GM12878 (cell line): ENCODE measurements around the gene IER2. TPM values are rescaled to one million over a fixed set of nuclear protein-coding genes. Genes with fewer than 3 reads are reported as not detected.

Experiments used
- BCLAF1 ChIP-seq: fragments of 450-650 bp; IDR thresholded peaks from 2 replicates; pipeline ENCODE4 v1.6.1; 2017; ENCODE audit warnings: antibody characterized with exemption, mild to moderate bottlenecking, moderate library complexity
- CBX3 ChIP-seq: fragments of 200-600 bp; sonication (generic); IDR thresholded peaks from 2 replicates; pipeline ENCODE4 v1.6.1; 2016; ENCODE audit warnings: low read depth, borderline replicate concordance
- CHD4 ChIP-seq: fragments of 200-600 bp; sonication (generic); IDR thresholded peaks from 2 replicates; pipeline ENCODE4 v1.6.1; 2016; ENCODE audit warnings: mild to moderate bottlenecking
- CREB1 ChIP-seq: IDR thresholded peaks from 2 replicates; pipeline ENCODE4 v1.6.1; 2012; ENCODE audit warnings: low read depth, mild to moderate bottlenecking, inconsistent platforms
- E4F1 ChIP-seq: fragments of 450-650 bp; IDR thresholded peaks from 2 replicates; pipeline ENCODE4 v1.6.1; 2018; ENCODE audit warnings: borderline replicate concordance, mild to moderate bottlenecking; ENCODE audit not compliant: partially characterized antibody
- IKZF1 ChIP-seq: fragments of 450-650 bp; conservative IDR thresholded peaks from 2 replicates; pipeline ENCODE4 v1.6.1; 2017; ENCODE audit warnings: antibody characterized with exemption, mild to moderate bottlenecking
- PBX3 ChIP-seq: IDR thresholded peaks from 2 replicates; pipeline ENCODE4 v1.6.1; 2011; ENCODE audit warnings: mild to moderate bottlenecking, low read depth, low read length, moderate library complexity; ENCODE audit not compliant: insufficient replicate concordance
- SPI1 ChIP-seq: IDR thresholded peaks from 2 replicates; pipeline ENCODE4 v1.6.1; 2011; ENCODE audit warnings: low read depth, mild to moderate bottlenecking, low read length, moderate library complexity, borderline replicate concordance; ENCODE audit not compliant: insufficient read depth
- SUPT20H ChIP-seq: IDR thresholded peaks from 2 replicates; pipeline ENCODE4 v1.6.1; 2011; ENCODE audit warnings: low read depth, mild to moderate bottlenecking, low read length, moderate library complexity, borderline replicate concordance; ENCODE audit not compliant: control insufficient read depth
- TBL1XR1 ChIP-seq: IDR thresholded peaks from 2 replicates; pipeline ENCODE4 v1.6.1; 2012; ENCODE audit warnings: low read depth, low read length, improper control_type of control experiment
- ZNF207 ChIP-seq: fragments of 450-650 bp; IDR thresholded peaks from 2 replicates; pipeline ENCODE4 v1.6.1; 2014; ENCODE audit warnings: antibody characterized with exemption, mild to moderate bottlenecking, borderline replicate concordance
- polyA plus RNA-seq, 11 experiments: library from polyadenylated mRNA; depleted of rRNA in 4 of 11; unstranded in 6 of 11; stranded (reverse) in 5 of 11; fragments of >200 nt; fragmentation: Nextera tagmentation in 4 of 11; fragmentation: Illumina TruSeq in 1 of 11; extraction: Ambion mirVana in 4 of 11; extraction: Trizol in 1 of 11; gene quantifications; 1 replicate in 1 of 11; 2 replicates in 10 of 11; pipeline versions ENCODE4 v1.2.1 to v1.2.3, GENCODE V29; 2011 to 2016; ENCODE audit warnings: inconsistent platforms in 2 of 11, missing spikeins in 2 of 11, low read depth in 1 of 11
- total RNA-seq, 4 experiments: library from RNA; depleted of rRNA in 3 of 4; stranded (reverse); fragments of >200 nt in 3 of 4; fragmentation: Illumina TruSeq in 1 of 4; extraction: Trizol in 1 of 4; gene quantifications; 2 replicates each; pipeline versions ENCODE4 v1.2.1 to v1.2.3, GENCODE V29; 2013 to 2021
- TF ChIP-seq, protein P1 (sequence below): IDR thresholded peaks from 2 replicates; pipeline ENCODE4 v1.6.1; 2012; ENCODE audit warnings: low read depth, low read length, improper control_type of control experiment
- TF ChIP-seq, protein P2 (sequence below): fragments of 450-650 bp; formaldehyde crosslinking; IDR thresholded peaks from 2 replicates; pipeline ENCODE4 v1.5.0; 2022; ENCODE audit warnings: mild to moderate bottlenecking, missing genetic modification characterization
- TF ChIP-seq, protein P3 (sequence below): fragments of 450-650 bp; IDR thresholded peaks from 2 replicates; pipeline ENCODE4 v1.6.1; 2017; ENCODE audit warnings: mild to moderate bottlenecking

IER2 gene
- total and polyA plus RNA-seq, 10 of the 15 experiments (the other 5 are each of a cell fraction or from before 2014, with no cell fraction given), result 2.8 to 94.5 (median 24.9) TPM

- TF ChIP-seq E4F1 (no peak), TBL1XR1 (no peak), SUPT20H (no peak), BCLAF1 (no peak), CREB1 (0 out of 2 replicates have a peak, but pooled peaks have one; percentile 27), SPI1 (no peak), PBX3 (peak; percentile 87), CBX3 (no peak), ZNF207 (no peak), CHD4 (no peak), IKZF1 (peak; percentile 86)
- TF ChIP-seq, protein P1, sequence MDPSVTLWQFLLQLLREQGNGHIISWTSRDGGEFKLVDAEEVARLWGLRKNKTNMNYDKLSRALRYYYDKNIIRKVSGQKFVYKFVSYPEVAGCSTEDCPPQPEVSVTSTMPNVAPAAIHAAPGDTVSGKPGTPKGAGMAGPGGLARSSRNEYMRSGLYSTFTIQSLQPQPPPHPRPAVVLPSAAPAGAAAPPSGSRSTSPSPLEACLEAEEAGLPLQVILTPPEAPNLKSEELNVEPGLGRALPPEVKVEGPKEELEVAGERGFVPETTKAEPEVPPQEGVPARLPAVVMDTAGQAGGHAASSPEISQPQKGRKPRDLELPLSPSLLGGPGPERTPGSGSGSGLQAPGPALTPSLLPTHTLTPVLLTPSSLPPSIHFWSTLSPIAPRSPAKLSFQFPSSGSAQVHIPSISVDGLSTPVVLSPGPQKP, result no peak; the same call in 1 of the 2 replicates
- TF ChIP-seq, protein P2, sequence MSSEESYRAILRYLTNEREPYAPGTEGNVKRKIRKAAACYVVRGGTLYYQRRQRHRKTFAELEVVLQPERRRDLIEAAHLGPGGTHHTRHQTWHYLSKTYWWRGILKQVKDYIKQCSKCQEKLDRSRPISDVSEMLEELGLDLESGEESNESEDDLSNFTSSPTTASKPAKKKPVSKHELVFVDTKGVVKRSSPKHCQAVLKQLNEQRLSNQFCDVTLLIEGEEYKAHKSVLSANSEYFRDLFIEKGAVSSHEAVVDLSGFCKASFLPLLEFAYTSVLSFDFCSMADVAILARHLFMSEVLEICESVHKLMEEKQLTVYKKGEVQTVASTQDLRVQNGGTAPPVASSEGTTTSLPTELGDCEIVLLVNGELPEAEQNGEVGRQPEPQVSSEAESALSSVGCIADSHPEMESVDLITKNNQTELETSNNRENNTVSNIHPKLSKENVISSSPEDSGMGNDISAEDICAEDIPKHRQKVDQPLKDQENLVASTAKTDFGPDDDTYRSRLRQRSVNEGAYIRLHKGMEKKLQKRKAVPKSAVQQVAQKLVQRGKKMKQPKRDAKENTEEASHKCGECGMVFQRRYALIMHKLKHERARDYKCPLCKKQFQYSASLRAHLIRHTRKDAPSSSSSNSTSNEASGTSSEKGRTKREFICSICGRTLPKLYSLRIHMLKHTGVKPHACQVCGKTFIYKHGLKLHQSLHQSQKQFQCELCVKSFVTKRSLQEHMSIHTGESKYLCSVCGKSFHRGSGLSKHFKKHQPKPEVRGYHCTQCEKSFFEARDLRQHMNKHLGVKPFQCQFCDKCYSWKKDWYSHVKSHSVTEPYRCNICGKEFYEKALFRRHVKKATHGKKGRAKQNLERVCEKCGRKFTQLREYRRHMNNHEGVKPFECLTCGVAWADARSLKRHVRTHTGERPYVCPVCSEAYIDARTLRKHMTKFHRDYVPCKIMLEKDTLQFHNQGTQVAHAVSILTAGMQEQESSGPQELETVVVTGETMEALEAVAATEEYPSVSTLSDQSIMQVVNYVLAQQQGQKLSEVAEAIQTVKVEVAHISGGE (CRISPR knock-in tag), result no peak
- TF ChIP-seq, protein P3, sequence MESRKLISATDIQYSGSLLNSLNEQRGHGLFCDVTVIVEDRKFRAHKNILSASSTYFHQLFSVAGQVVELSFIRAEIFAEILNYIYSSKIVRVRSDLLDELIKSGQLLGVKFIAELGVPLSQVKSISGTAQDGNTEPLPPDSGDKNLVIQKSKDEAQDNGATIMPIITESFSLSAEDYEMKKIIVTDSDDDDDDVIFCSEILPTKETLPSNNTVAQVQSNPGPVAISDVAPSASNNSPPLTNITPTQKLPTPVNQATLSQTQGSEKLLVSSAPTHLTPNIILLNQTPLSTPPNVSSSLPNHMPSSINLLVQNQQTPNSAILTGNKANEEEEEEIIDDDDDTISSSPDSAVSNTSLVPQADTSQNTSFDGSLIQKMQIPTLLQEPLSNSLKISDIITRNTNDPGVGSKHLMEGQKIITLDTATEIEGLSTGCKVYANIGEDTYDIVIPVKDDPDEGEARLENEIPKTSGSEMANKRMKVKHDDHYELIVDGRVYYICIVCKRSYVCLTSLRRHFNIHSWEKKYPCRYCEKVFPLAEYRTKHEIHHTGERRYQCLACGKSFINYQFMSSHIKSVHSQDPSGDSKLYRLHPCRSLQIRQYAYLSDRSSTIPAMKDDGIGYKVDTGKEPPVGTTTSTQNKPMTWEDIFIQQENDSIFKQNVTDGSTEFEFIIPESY, result no peak
These were observed 12.8 kb downstream of the IER2 start (continued) for GRCh38 chr19:13162724-13163608.
